Superior temporal gyrus (tissue), 1 donor: ENCODE measurements around the gene UBE2N.

ENCODE experiments used
- DNase-seq: peaks from one replicate; pipeline ENCODE4 v3.0.0-alpha.2; 2016; ENCODE audit errors: extremely low spot score

The UBE2N gene

DNA sequence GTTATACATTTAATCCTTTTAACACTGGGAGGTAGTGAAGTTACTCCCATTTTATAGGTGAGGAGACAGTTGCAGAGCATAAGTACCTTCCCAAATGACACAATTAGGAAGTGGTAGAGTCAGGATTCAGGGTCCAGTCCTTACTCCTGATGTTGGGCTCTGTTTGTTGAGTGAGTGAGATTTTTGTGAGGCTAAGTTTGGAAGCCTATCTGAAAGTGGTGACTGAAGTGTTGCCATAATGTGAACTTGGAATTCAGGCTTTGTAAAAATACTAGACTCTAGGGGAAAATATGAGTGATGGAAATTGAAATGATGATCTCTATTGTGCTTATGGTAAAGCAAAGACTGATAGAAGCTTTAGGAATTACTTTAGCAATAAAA is 61.8 kb downstream of the UBE2N start:
- no peak for DNase-seq

DNA sequence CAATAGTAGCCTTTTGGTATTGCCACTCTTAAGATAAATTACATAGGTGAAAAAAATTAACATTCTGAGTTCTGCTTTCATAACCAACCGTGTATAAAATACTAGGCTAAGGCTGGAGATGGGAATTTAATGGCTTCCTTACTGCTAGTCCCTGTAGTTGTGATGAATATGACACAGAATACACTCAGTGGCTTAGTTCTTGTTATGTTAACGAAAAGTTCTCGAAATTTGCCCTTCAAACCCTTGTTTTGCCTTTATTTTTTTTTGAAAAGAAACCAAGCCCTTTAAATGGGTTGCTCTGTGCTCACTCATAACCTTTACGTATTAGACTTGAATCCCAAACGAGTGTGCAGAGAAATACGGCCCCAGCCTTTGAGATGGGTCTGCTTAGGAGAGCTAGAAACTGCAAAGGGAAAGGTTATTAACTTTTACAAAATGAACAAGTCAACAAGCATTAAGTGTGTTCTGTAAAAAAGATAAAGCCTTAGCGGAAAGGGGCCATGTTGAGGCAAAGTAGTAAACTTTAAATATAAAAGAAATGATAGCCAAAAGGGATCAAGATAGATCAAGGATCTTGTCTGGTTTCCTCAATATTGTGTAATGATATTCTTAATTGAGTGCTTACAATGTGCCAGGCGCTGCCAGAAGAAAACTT is 62.3 kb downstream of the UBE2N start:
- DNase-seq, result peak; percentile 75

DNA sequence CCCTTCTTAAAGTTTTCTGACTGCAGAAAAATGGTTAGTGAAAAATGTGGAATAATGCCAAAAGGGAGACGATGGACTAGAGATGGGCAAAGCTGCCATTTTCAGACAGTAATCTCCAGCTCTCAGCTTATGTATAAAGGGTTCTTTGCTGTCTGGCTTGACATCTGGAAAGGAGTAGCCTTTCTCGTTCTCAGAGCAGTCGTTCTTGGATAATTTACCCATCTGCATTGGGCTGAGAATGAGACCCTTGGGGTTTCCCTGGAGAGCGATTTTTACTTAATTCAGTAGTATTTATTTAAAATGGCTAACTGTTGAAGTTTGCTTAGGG is 62.8 kb downstream of the UBE2N start:
- no peak for DNase-seq

GRCh38 chr12:93378196-93378997 is 63.4 kb downstream of the UBE2N start:
- peak; percentile 71 for DNase-seq

GRCh38 chr12:93377252-93378195 is 64.2 kb downstream of the UBE2N start, which contains the start of gene NUDT4:
Gene NUDT4, plus strand, starts transcription at chr12:93377925. Its CDS starts 398 bp downstream, at chr12:93378323.
- peak; percentile 93 for DNase-seq

DNA sequence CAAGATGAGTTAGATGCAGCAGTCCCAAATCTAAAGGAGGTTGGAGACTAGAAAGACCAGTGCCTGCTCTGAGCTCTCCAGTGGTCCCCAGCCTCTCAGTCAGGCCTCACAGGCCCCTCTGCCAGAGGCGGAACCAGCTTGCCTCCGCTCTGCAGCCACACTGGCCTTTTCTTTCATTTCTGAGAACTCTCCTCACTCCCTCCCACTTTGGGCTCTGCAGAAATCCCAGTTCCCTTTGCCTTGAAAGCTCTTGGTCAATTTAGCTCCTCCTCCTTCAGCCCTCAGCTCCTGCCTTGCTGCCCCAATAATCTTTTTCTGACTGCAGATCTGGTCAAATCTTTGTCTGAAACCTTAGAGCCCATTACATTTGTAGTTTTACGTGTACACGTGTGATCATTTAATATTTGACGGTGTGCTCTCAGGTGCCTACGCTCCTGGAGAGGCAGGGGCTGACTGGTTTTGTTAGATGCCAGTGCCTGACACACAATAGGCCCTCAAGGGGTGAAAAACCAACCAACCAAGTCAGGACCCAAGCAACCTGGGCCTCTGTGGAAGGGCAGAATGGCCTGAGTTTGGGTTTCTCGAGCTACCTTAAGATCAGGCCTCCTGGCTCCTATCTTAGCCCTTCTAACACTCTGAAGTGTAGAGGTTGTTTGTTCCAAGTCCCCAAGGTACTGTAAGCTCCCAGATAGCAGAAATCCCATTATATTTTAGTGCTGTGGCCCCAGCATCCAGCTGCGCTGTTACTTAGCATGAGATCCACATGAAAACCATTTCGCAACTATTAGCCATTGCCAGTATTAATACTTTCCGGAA is 65.1 kb downstream of the UBE2N start:
- DNase-seq, result no peak

- no peak for DNase-seq
Observed at GRCh38 chr12:93375906-93376305, 65.8 kb downstream of the UBE2N start.

DNA sequence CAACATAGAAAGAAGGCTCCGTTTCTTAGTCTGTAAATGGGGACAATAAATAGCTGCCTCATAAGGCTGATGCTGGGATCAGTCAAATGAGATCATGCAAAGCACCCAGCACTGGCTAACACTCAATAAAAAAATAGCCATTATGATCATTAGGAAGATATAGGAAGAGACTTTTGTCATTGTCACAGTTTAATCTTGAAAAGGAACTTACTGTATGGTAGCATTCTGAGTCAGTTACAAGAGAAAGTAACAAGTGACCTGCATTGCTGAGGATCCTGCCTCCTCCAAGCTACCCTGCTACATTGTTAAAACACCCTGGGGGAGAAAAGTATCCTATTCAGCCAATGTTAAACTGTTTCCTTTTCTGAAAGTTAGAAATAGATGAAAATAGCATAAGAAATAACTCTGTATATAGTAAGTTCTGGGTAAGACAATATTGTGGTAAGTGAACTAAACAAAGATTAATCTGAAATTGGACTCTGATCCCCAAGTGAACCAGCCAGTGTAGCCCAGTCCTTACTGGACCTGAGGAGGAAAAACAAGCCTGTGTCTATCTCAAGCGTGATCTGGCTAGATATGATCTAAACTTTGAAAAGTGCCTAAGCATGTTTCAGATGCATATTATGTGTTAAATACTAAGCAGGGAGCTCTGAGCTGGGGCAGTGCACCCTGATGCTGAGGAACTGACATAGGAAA is 67.6 kb downstream of the UBE2N start:
- DNase-seq, result no peak

DNA sequence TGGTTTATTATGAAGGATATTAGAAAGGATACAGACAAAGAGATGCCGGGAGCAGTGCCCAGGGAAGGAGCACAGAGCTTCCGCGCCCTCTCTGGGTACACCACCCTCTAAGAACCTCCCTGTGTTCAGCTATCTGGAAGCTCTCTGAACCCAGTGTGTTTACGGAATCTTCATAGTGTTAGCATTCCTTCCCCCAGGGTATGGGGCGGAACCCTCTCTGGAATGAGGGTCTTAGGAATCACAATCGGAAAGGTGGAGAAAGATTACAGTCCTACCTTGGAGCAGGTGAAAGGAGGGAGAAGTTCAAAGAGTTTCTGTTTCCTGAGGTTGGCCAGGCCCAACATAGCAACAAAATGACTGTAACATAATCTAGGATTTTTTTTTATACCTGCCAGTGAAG is 70.8 kb downstream of the UBE2N start:
- DNase-seq, result no peak

DNA sequence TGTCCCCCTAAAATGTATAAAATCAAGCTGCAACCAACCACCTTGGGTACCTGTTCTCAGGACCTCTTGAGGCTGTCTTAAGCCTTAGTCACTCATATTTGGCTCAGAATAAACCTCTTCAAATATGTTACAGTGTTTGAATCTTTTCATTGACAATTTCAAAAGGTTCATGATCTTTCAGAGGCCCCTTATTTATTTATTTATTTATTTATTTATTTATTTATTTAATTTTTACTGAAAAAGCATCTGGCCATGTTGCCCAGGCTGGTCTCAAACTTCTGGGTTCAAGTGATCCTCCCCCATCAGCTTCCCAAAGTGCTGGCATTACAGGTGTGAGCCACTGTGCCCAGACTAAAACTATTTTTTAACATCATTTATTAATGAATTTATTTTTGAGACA is 72.2 kb downstream of the UBE2N start:
- no peak for DNase-seq

DNA sequence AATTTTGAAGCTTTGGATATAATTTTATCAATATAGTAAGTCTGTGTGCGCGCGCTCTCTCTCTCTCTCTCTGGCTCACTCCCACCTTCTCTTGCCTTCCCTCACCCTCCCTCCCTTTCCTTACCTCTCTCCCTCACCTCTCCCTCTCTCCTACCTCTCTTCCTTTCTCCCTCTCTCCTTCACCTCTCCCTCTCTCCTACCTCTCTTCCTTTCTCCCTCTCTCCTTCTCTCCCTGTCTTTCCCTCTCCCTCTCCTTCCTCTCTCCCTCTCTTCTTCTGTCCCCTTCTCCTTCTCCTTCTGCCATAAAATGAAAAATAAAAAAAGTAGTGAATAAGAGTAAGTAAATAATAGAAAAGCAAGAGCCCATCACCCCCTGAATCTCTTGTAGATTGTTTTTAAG is 73.0 kb downstream of the UBE2N start:
- DNase-seq, result no peak

- no peak for DNase-seq
Observed at GRCh38 chr12:93366422-93366821, 75.3 kb downstream of the UBE2N start.

DNA sequence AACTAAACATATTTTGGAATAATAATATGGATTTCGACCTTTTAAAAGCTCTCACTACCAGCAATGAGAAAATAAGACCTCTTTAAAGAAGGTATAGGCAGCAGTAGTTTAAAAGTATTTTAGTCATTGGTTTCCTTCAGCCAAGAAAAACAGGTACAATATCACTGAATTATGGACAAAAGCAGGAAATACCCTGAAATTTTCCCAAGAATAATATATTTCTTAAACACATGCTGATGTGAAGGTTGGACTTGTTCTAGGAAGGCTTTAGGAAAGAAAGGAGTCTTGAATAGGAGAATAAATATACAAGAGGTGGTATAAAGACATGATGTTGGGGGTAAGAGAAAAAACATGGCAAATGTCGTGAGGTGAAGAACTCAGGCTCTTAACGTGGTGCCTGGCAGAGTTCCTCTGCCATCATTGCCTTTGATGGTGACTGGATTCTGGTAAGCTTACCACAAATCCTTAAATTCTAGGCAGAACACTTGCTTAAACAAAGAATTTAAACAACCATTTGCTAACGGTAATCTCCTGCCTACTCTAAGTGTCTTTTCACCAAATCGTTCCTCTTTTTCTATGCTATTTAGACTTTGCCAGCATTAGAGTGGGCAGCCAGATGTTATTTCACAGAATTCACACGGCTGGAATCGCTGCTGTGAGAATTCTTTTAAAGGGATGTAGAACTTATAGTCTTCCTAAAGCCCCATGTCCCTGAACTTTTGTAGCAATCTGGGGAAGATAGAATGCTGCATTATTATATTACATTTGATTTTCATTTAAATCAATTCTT is 75.9 kb downstream of the UBE2N start:
- DNase-seq, result peak; percentile 11

GRCh38 chr12:93363841-93364297 is 77.9 kb downstream of the UBE2N start:
- no peak for DNase-seq

GRCh38 chr12:93361151-93361919 is 80.4 kb downstream of the UBE2N start:
- peak; percentile 60 for DNase-seq

DNA sequence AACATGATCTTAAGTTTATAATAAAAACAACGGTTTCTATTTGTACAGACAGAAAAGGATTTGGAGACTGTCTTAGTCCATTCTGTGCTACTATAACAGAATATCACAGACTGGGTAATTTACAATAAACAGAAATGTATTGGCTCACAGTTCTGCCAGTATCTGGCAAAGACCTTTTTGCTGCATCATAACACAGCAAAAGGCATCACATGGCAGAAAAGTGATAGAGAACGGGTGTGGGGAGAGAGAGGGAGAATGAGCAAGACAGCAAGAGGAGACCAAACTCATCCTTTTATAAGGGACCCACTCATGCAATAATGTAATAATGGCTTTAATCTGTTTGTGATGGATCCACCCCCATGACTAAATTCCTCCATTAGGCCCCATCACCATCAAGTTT is 81.1 kb downstream of the UBE2N start:
- peak; percentile 38 for DNase-seq

GRCh38 chr12:93358821-93359220 is 82.9 kb downstream of the UBE2N start:
- DNase-seq, result no peak

DNA sequence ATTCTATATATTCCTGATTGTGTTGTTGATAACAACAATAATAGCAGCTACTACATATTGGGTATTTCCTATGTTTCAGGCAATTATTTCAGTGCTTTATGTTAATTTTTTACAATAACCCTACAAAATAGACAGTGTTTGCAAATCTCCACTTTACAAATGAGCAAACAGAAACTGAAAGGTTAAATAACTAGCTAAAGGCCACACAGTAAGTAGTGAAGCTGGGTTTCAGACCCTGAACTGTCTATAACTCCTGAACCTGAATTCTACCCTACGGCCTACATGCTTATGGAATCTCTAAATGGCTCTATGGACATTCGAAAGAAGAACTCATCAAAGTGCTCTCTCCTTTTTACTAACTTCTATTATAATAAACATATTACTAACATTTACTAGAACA is 83.7 kb downstream of the UBE2N start:
- no peak for DNase-seq

DNA sequence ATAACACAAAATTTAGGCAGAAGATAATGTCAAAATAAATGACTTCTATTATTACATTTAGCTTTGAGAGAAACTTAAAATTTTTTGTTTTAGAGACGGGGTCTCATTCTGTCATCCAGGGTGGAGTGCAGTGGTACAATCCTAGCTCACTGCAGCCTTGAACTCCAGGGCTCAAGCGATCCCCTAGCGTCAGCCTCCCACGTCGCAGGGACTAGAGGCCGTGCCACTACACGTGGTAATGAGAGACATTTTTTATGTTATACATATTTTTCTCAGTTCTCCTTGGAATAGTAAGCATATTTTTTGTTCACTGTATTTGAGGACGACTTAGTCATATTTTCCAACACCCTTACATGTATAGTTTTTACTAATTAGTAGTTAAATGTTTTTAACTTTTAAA is 85.5 kb downstream of the UBE2N start:
- DNase-seq, result no peak
